Endodermal cell (in vitro differentiated cells): ENCODE results near the gene ABCD2. TPM values are rescaled to one million over a fixed set of nuclear protein-coding genes. Genes with fewer than 3 reads are reported as not detected.

ENCODE experiments used
- DNase-seq: peaks from one replicate; pipeline ENCODE4 v3.0.0-alpha.2; 2017
- H3K27ac ChIP-seq: 2 replicates; pipeline ENCODE4 v1.5.1; 2013; ENCODE audit warnings: mild to moderate bottlenecking, low read depth, low read length, moderate library complexity
- H3K27me3 ChIP-seq: 2 replicates; pipeline ENCODE4 v1.6.1; 2013; ENCODE audit warnings: mild to moderate bottlenecking, low read length, moderate library complexity; ENCODE audit not compliant: insufficient read depth, control insufficient read depth, poor library complexity, severe bottlenecking
- H3K36me3 ChIP-seq: 2 replicates; pipeline ENCODE4 v1.7.0; 2013; ENCODE audit warnings: mild to moderate bottlenecking, low read length, moderate library complexity; ENCODE audit not compliant: control insufficient read depth, insufficient read depth
- H3K4me1 ChIP-seq: one replicate; pipeline ENCODE4 v1.7.0; 2013; ENCODE audit warnings: low read length; ENCODE audit not compliant: control insufficient read depth, insufficient read depth
- H3K4me3 ChIP-seq: 2 replicates; pipeline ENCODE4 v1.5.1; 2013; ENCODE audit warnings: mild to moderate bottlenecking, low read length, moderate library complexity
- H3K9ac ChIP-seq: 2 replicates; pipeline ENCODE4 v1.6.1; 2013; ENCODE audit warnings: mild to moderate bottlenecking, low read length, moderate library complexity; ENCODE audit not compliant: poor library complexity, severe bottlenecking; ENCODE audit errors: extremely low read depth
- H3K9me3 ChIP-seq: 2 replicates; pipeline ENCODE4 v1.6.1; 2013; ENCODE audit warnings: mild to moderate bottlenecking, low read length, moderate library complexity; ENCODE audit not compliant: control insufficient read depth
- H3K27ac Mint-ChIP-seq: 2 replicates; pipeline ENCODE4 v1.8.0; 2020; ENCODE audit warnings: mixed read lengths
- H3K27me3 Mint-ChIP-seq: 2 replicates; pipeline ENCODE4 v1.8.0; 2021; ENCODE audit warnings: mild to moderate bottlenecking, mixed read lengths; ENCODE audit not compliant: insufficient read depth
- H3K36me3 Mint-ChIP-seq: 2 replicates; pipeline ENCODE4 v1.8.0; 2020; ENCODE audit warnings: low read depth, mixed read lengths
- H3K4me1 Mint-ChIP-seq: 2 replicates; pipeline ENCODE4 v1.8.0; 2020; ENCODE audit warnings: mixed read lengths
- H3K4me3 Mint-ChIP-seq: 2 replicates; pipeline ENCODE4 v1.8.0; 2020; ENCODE audit warnings: mild to moderate bottlenecking, moderate library complexity, mixed read lengths
- H3K9me3 Mint-ChIP-seq: 2 replicates; pipeline ENCODE4 v1.8.0; 2020; ENCODE audit warnings: mild to moderate bottlenecking, mixed read lengths
- CTCF ChIP-seq: fragments of 200-600 bp; sonication (generic); conservative IDR thresholded peaks from 2 replicates; pipeline ENCODE4 v1.5.0; 2021; ENCODE audit warnings: antibody characterized with exemption, mild to moderate bottlenecking
- WGBS, 2 experiments: methylation state at CpG; one replicate each; pipeline versions ENCODE4 v1.1.5 to v1.1.7; 2013; ENCODE audit warnings: missing lambda C conversion rate in 2 of 2, mixed read lengths in 1 of 2; ENCODE audit not compliant: insufficient coverage in 1 of 2, insufficient read length in 1 of 2; 5-methylcytosine and 5-hydroxymethylcytosine counted together
- total RNA-seq, 2 donors: library from RNA; stranded (reverse); fragmentation: NEBNext Ultra II Directional in 1 of 2; extraction: Animal tissue kit (Norgen Biotek cat#: 25700) in 1 of 2; gene quantifications; 2 replicates in 1 of 2; 3 replicates in 1 of 2; pipeline ENCODE4 v1.2.1, GENCODE V29; 2021

The ABCD2 gene
- total RNA-seq, 2 donors from 2014 or later = not detected

- no peak for DNase-seq
- no peaks in the 10 kb centered on the region for H3K9me3 Mint-ChIP-seq
- no peaks in the 10 kb centered on the region for H3K36me3 Mint-ChIP-seq
- Histone ChIP-seq H3K4me1 (no peaks in the 10 kb centered on the region), H3K27me3 (peaks cover 11% of the 10 kb centered on the region), H3K4me3 (no peak overlapping the region), H3K36me3 (no peaks in the 10 kb centered on the region), H3K27ac (no peak overlapping the region), H3K9ac (no peak overlapping the region), H3K9me3 (no peaks in the 10 kb centered on the region)
- WGBS, 2 experiments = 68 to 86% methylated on average over 2 to 3 of the region's 3 CpGs
- no peak overlapping the region for H3K4me3 Mint-ChIP-seq
- no peaks in the 10 kb centered on the region for H3K27me3 Mint-ChIP-seq
- no peak overlapping the region for H3K27ac Mint-ChIP-seq
- no peak for TF ChIP-seq CTCF
- H3K4me1 Mint-ChIP-seq = no peaks in the 10 kb centered on the region
These were observed 38.0 kb downstream of the ABCD2 start for GRCh38 chr12:39581592-39581991.

- Histone ChIP-seq H3K4me3 (no peak overlapping the region), H3K27ac (peak overlapping the region; percentile 54), H3K9me3 (peaks cover under 1% of the 10 kb centered on the region), H3K27me3 (peaks cover 60% of the 10 kb centered on the region), H3K4me1 (no peaks in the 10 kb centered on the region), H3K36me3 (no peaks in the 10 kb centered on the region), H3K9ac (no peak overlapping the region)
- Mint-ChIP-seq H3K36me3 (no peaks in the 10 kb centered on the region), H3K4me1 (peaks cover 2% of the 10 kb centered on the region), H3K27ac (no peak overlapping the region), H3K4me3 (no peak overlapping the region), H3K27me3 (peaks cover 27% of the 10 kb centered on the region), H3K9me3 (peaks cover 2% of the 10 kb centered on the region)
- DNase-seq = no peak
- no CpG with 5 or more reads among the region's 1 CpG for WGBS, 2 experiments
- no peak for TF ChIP-seq CTCF
These were observed 44.1 kb downstream of the ABCD2 start for GRCh38 chr12:39575498-39575875.

GRCh38 chr12:39574785-39575497 lies 44.7 kb downstream of the ABCD2 start:
- WGBS, 2 experiments = 71% methylated on average over 4 of the region's 4 CpGs; no CpG with 5 or more reads in 1 of the 2 experiments
- peaks cover 27% of the 10 kb centered on the region for H3K27me3 Mint-ChIP-seq
- Histone ChIP-seq H3K4me1 (no peaks in the 10 kb centered on the region), H3K36me3 (no peaks in the 10 kb centered on the region), H3K27me3 (peaks cover 60% of the 10 kb centered on the region), H3K4me3 (no peak overlapping the region), H3K27ac (peak overlapping the region; percentile 54), H3K9ac (no peak overlapping the region), H3K9me3 (peaks cover 6% of the 10 kb centered on the region)
- peaks cover 2% of the 10 kb centered on the region for H3K4me1 Mint-ChIP-seq
- peaks cover 6% of the 10 kb centered on the region for H3K9me3 Mint-ChIP-seq
- H3K4me3 Mint-ChIP-seq = no peak overlapping the region
- no peaks in the 10 kb centered on the region for H3K36me3 Mint-ChIP-seq
- H3K27ac Mint-ChIP-seq = no peak overlapping the region
- TF ChIP-seq CTCF = no peak
- no peak for DNase-seq
